ENCODE measurements around the gene SKOR2. TPM values are rescaled to one million over a fixed set of nuclear protein-coding genes. Genes with fewer than 3 reads are reported as not detected.

The SKOR2 gene
- total RNA-seq, 1 donor from 2014 or later, result not detected

Other genes starting within 250 kb of the SKOR2 start
- gene ELOA2, start 216.0 kb downstream of the SKOR2 start, total RNA-seq, result not detected in 2 replicates
- 23.1 and 39.5 TPM in 2 replicates for gene HDHD2, start 101.2 kb downstream of the SKOR2 start, total RNA-seq
- 19.9 and 22.6 TPM in 2 replicates for gene IER3IP1, start 75.3 kb downstream of the SKOR2 start, total RNA-seq

Measured in renal cortical epithelial cell (primary cell).